Renal cortex interstitium (tissue), 11 donors: ENCODE results near the gene SMG9. TPM values are rescaled to one million over a fixed set of nuclear protein-coding genes. Genes with fewer than 3 reads are reported as not detected.
"Not testable (repeated sequence)": the region's sequence is repeated elsewhere in the genome, so short reads cannot be mapped to it uniquely, and the experiment has no call there.

ENCODE experiments used
- DNase-seq, 11 donors: peaks; one replicate each; pipeline ENCODE4 v3.0.0-alpha.2; 2013; ENCODE audit warnings: low read depth in 9 of 11, low spot score in 4 of 11; ENCODE audit errors: extremely low read depth in 1 of 11
- polyA plus RNA-seq, 3 donors: library from polyadenylated mRNA; unstranded; fragments of 120-200 nt; gene quantifications; one replicate each; pipeline ENCODE4 v1.2.1, GENCODE V29; 2013; ENCODE audit not compliant: insufficient read length in 3 of 3

SMG9 gene
- polyA plus RNA-seq, 3 donors, result 45.3 to 64.3 (median 53.6) TPM

GRCh38 chr19:43784241-43784980 is 29.6 kb upstream of the SMG9 start:
- no peak for DNase-seq

GRCh38 chr19:43783636-43784035 is 28.9 kb upstream of the SMG9 start:
- DNase-seq, result no peak

GRCh38 chr19:43782689-43783231 is 28.0 kb upstream of the SMG9 start:
- DNase-seq, result no peak

GRCh38 chr19:43782311-43782660 is 27.5 kb upstream of the SMG9 start:
- no peak for DNase-seq

- no peak for DNase-seq
These were observed 27.0 kb upstream of the SMG9 start for GRCh38 chr19:43781630-43782310.

- DNase-seq, result no peak
These were observed 26.2 kb upstream of the SMG9 start, which contains the start of gene KCNN4 for GRCh38 chr19:43780706-43781525. Gene KCNN4, minus strand, starts transcription at chr19:43780973. Its CDS starts 112 bp downstream, at chr19:43780861.

GRCh38 chr19:43779820-43780219 is 25.1 kb upstream of the SMG9 start:
- DNase-seq, result no peak

- DNase-seq, result no peak
These were observed 24.5 kb upstream of the SMG9 start for GRCh38 chr19:43779147-43779819.

- no peak for DNase-seq
These were observed 23.9 kb upstream of the SMG9 start for GRCh38 chr19:43778651-43779050.

- no peak for DNase-seq
These were observed 22.5 kb upstream of the SMG9 start for GRCh38 chr19:43777163-43777695.

GRCh38 chr19:43776286-43776685 is 21.5 kb upstream of the SMG9 start:
- no peak for DNase-seq

GRCh38 chr19:43775299-43775890 is 20.6 kb upstream of the SMG9 start:
- DNase-seq, result no peak

- not testable (repeated sequence) for DNase-seq
These were observed 20.1 kb upstream of the SMG9 start for GRCh38 chr19:43774940-43775258.

GRCh38 chr19:43774103-43774939 is 19.6 kb upstream of the SMG9 start:
- DNase-seq, result peak in 2 of 11 donors; percentile 34 to 38

GRCh38 chr19:43773725-43774102 is 19.0 kb upstream of the SMG9 start:
- no peak for DNase-seq

GRCh38 chr19:43769256-43769655 is 14.5 kb upstream of the SMG9 start:
- DNase-seq, result no peak

- DNase-seq, result no peak
These were observed 13.7 kb upstream of the SMG9 start for GRCh38 chr19:43768273-43769050.
